GM12878 (cell line): ENCODE measurements around the gene MRGPRE. TPM values are rescaled to one million over a fixed set of nuclear protein-coding genes. Genes with fewer than 3 reads are reported as not detected.

ENCODE experiments used
- ATAC-seq: fragments of 200-7000 bp; cut with Tn5 transposase; 3 replicates; pipeline ENCODE4 v1.9.1; 2020; ENCODE audit warnings: mild to moderate bottlenecking, moderate library complexity
- BruUV-seq: library from RNA; stranded (reverse); fragments of 400-500 nt; replicated peaks from 2 replicates; lab custom pipeline; 2021; lab: Mats Ljungman, UMichigan
- CTCF ChIA-PET: fragments of 300-600 bp; sonication (Branson Sonifier 250); formaldehyde crosslinking; extraction: SDS; loops from one replicate; lab custom pipeline; 2021; ENCODE audit warnings: inconsistent platforms; lab: Yijun Ruan, JAX
- POLR2A ChIA-PET: fragments of 350-600 bp; formaldehyde crosslinking; extraction: SDS; loops from one replicate; lab custom pipeline; 2021; ENCODE audit warnings: inconsistent platforms; lab: Charles Lee
- RAD21 ChIA-PET: fragments of 300-600 bp; sonication (Branson Sonifier 250); formaldehyde crosslinking; loops from one replicate; lab custom pipeline; 2023; ENCODE audit warnings: antibody characterized with exemption; ENCODE audit not compliant: unreplicated experiment; lab: Charles Lee
- SMC1A ChIA-PET: fragments of 300-600 bp; sonication (Branson Sonifier 250); formaldehyde crosslinking; loops from one replicate; lab custom pipeline; 2023; ENCODE audit not compliant: unreplicated experiment, uncharacterized antibody; lab: Charles Lee
- DNase-seq: peaks from one replicate; pipeline ENCODE4 v3.0.0-alpha.2; 2011; ENCODE audit warnings: low read depth, low spot score
- FAIRE-seq: peaks from 3 replicates; lab custom pipeline; 2011; peaks lifted over from hg19 to GRCh38; lab: Jason Lieb, UNC
- H2AFZ ChIP-seq: 2 replicates; pipeline ENCODE4 v1.6.0; 2011; ENCODE audit warnings: low read depth, low read length, control low read depth; ENCODE audit not compliant: control insufficient read depth
- H3K27ac ChIP-seq: 2 replicates; pipeline ENCODE4 v1.5.1; 2011; ENCODE audit warnings: control low read depth; ENCODE audit not compliant: control insufficient read depth, insufficient read depth
- H3K27me3 ChIP-seq, 2 experiments: replicated peaks in 1 of 2; 2 replicates each; pipeline versions ENCODE4 v1.6.0 to v1.6.1; 2011; ENCODE audit warnings: low read length in 1 of 2; ENCODE audit not compliant: control insufficient read depth in 2 of 2, insufficient read depth in 2 of 2
- H3K36me3 ChIP-seq, 2 experiments: 2 replicates each; pipeline ENCODE4 v1.5.1; 2011; ENCODE audit warnings: low read length in 1 of 2; ENCODE audit not compliant: control insufficient read depth in 2 of 2, insufficient read depth in 2 of 2
- H3K4me1 ChIP-seq: 2 replicates; pipeline ENCODE4 v1.6.1; 2011; ENCODE audit warnings: mild to moderate bottlenecking, low read length, moderate library complexity, mixed read lengths; ENCODE audit not compliant: control insufficient read depth, insufficient read depth
- H3K4me2 ChIP-seq: 2 replicates; pipeline ENCODE4 v1.6.0; 2011; ENCODE audit warnings: control low read depth; ENCODE audit not compliant: control insufficient read depth, insufficient read depth
- H3K4me3 ChIP-seq: fragments of 200-600 bp; sonication (generic); 2 replicates; pipeline ENCODE4 v1.5.1; 2016
- H3K79me2 ChIP-seq: 2 replicates; pipeline ENCODE4 v1.6.0; 2011; ENCODE audit warnings: low read length; ENCODE audit not compliant: control insufficient read depth, insufficient read depth
- H3K9ac ChIP-seq: 2 replicates; pipeline ENCODE4 v1.8.0; 2011; ENCODE audit warnings: low read length, control low read depth, mixed read lengths; ENCODE audit not compliant: control insufficient read depth, insufficient read depth
- H3K9me3 ChIP-seq: replicated peaks from 3 replicates; pipeline ENCODE4 v1.5.1; 2011; ENCODE audit warnings: mild to moderate bottlenecking, low read length; ENCODE audit not compliant: control insufficient read depth, insufficient read depth
- H4K20me1 ChIP-seq: 2 replicates; pipeline ENCODE4 v1.6.0; 2011; ENCODE audit not compliant: control insufficient read depth, insufficient read depth
- ASH2L ChIP-seq: fragments of 300-600, 200-600 bp; sonication (generic); IDR thresholded peaks from 2 replicates; pipeline ENCODE4 v1.6.1; 2017; ENCODE audit warnings: low read depth, mild to moderate bottlenecking, borderline replicate concordance
- CBFB ChIP-seq: IDR thresholded peaks from 2 replicates; pipeline ENCODE4 v1.6.1; 2016; ENCODE audit warnings: antibody characterized with exemption, low read depth
- JUNB ChIP-seq: IDR thresholded peaks from 2 replicates; pipeline ENCODE4 v1.6.1; 2016; ENCODE audit warnings: antibody characterized with exemption, mild to moderate bottlenecking
- NR2C1 ChIP-seq: fragments of 450-650 bp; IDR thresholded peaks from 2 replicates; pipeline ENCODE4 v1.6.1; 2017; ENCODE audit warnings: antibody characterized with exemption, mild to moderate bottlenecking, moderate library complexity
- NR2C2 ChIP-seq: IDR thresholded peaks from 2 replicates; pipeline ENCODE4 v1.6.1; 2011; ENCODE audit warnings: borderline replicate concordance, low read depth; ENCODE audit not compliant: control insufficient read depth, insufficient read length
- ZBTB11 ChIP-seq: fragments of 450-650 bp; formaldehyde crosslinking; IDR thresholded peaks from 2 replicates; pipeline ENCODE4 v1.5.0; 2022; ENCODE audit warnings: mild to moderate bottlenecking, missing genetic modification characterization
- WGBS: methylation state at CpG from one replicate; pipeline ENCODE4 v1.1.6; 2016; ENCODE audit warnings: low lambda C conversion rate; ENCODE audit not compliant: insufficient replicate concordance, insufficient coverage; ENCODE audit errors: missing lambda C conversion rate; 5-methylcytosine and 5-hydroxymethylcytosine counted together
- in situ Hi-C: fragments of 300-500 bp; cut with MboI; formaldehyde crosslinking; loops from 9 replicates; pipeline ENCODE4 v1.14.3; 2018; ENCODE audit warnings: mixed read lengths
- intact Hi-C: fragments of 100-400 bp; cut with micrococcal nuclease; formaldehyde crosslinking; loops from one replicate; pipeline ENCODE4 v1.14.2; 2022; ENCODE audit not compliant: unreplicated experiment
- polyA plus RNA-seq, 11 experiments: library from polyadenylated mRNA; depleted of rRNA in 4 of 11; unstranded in 6 of 11; stranded (reverse) in 5 of 11; fragments of >200 nt; fragmentation: Nextera tagmentation in 4 of 11; fragmentation: Illumina TruSeq in 1 of 11; extraction: Ambion mirVana in 4 of 11; extraction: Trizol in 1 of 11; gene quantifications; 1 replicate in 1 of 11; 2 replicates in 10 of 11; pipeline versions ENCODE4 v1.2.1 to v1.2.3, GENCODE V29; 2011 to 2016; ENCODE audit warnings: inconsistent platforms in 2 of 11, missing spikeins in 2 of 11, low read depth in 1 of 11
- total RNA-seq, 4 experiments: library from RNA; depleted of rRNA in 3 of 4; stranded (reverse); fragments of >200 nt in 3 of 4; fragmentation: Illumina TruSeq in 1 of 4; extraction: Trizol in 1 of 4; gene quantifications; 2 replicates each; pipeline versions ENCODE4 v1.2.1 to v1.2.3, GENCODE V29; 2013 to 2021
- TF ChIP-seq, protein P1 (sequence below): IDR thresholded peaks from 2 replicates; pipeline ENCODE4 v1.6.1; 2011; ENCODE audit warnings: low read depth, mild to moderate bottlenecking, low read length, moderate library complexity, borderline replicate concordance; ENCODE audit errors: extremely low read depth

Gene MRGPRE
- total and polyA plus RNA-seq, 10 of the 15 experiments (the other 5 are each of a cell fraction or from before 2014, with no cell fraction given), result 0.34 TPM; not detected in 9

GRCh38 chr11:3225826-3226750 is 6.1 kb downstream of the MRGPRE start:
- no TSS peak for BruUV-seq
- DNase-seq (no peak), ATAC-seq (no peak)
- Histone ChIP-seq H3K27ac (no peak overlapping the region), H3K9ac (no peak overlapping the region), H3K27me3 (no peaks in the 10 kb centered on the region; a peak in 2 of 4 replicates), H3K79me2 (no peaks in the 10 kb centered on the region), H3K36me3 (no peaks in the 10 kb centered on the region), H3K9me3 (no peaks in the 10 kb centered on the region)
- POLR2A ChIA-PET, result no interaction called here
- no peak for TF ChIP-seq NR2C1
- TF ChIP-seq NR2C2, result no peak
- TF ChIP-seq, protein P1, sequence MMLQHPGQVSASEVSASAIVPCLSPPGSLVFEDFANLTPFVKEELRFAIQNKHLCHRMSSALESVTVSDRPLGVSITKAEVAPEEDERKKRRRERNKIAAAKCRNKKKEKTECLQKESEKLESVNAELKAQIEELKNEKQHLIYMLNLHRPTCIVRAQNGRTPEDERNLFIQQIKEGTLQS, result no peak
- TF ChIP-seq CBFB, result no peak
- no peak for TF ChIP-seq ZBTB11 (CRISPR knock-in tag)
- no peak for TF ChIP-seq ASH2L
- no peak for TF ChIP-seq JUNB
- TF ChIP-seq, all 136 proteins: peak for 0
- no peak for FAIRE-seq
- RAD21 ChIA-PET, result no interaction called here
- Histone ChIP-seq H3K4me3 (no peak overlapping the region), H4K20me1 (no peaks in the 10 kb centered on the region), H2AFZ (no peak overlapping the region), H3K4me1 (no peaks in the 10 kb centered on the region), H3K4me2 (no peak overlapping the region)
- 36% methylated on average over 20 of the region's 21 CpGs for WGBS
- CTCF ChIA-PET, result no interaction called here
- in situ Hi-C loops (no loop called here), intact Hi-C loops (no loop called here)
- SMC1A ChIA-PET, result no interaction called here
